ENCODE data around the gene ELAVL1. TPM values are rescaled to one million over a fixed set of nuclear protein-coding genes. Genes with fewer than 3 reads are reported as not detected.
A peak's percentile ranks its signal among the peaks of the same experiment; 100 is the strongest.
"Not testable (repeated sequence)": the region's sequence is repeated elsewhere in the genome, so short reads cannot be mapped to it uniquely, and the experiment has no call there.

Gene ELAVL1
- total RNA-seq, 1 experiment from 2014 or later, result 87.2 TPM

DNA sequence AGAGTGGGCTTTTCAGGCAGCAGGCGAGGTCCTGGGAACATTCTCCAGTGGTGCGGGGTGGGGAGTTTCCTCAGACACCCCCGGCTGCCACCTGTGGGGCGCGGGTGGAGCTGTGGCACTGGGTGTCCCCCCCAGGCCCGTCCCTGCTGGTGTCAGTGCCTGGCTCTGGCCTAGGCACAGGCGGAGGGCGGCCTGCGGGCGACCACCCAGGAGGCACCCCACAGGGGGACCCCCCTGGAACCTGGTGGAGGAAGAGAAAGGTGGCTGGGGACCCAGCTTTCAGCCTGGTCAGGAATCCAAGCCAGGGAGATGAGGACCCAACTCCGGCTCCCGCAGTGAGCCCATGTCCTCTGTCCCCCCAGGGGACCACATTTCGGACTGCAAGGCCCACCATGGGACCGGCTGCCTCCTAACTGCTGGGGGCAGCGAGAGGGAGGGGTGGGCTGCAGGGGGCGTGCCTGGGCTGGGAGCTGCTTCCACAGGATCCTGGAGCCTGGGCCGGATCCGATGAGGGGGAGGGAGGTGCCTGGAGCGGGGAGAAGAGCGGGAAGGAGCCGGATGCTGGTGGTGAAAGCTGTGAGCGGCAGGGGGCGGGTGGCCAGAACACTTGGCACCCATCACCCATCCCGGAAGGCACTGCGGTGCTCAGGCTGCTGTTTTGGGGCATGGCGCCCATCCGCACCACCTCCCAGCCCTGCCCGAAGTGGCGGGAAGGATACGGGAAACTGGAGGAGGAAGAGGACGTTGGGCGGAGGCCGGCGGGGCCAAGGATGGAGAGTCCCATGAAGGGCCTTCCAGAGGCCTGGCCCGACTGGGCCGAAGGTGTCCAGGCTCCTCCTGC, 74.0 kb downstream of the ELAVL1 start:
- BruUV-seq (replicated peaks), result no TSS peak

GRCh38 chr19:7930765-7931164, 74.7 kb downstream of the ELAVL1 start:
- no peak overlapping the region for H2AFZ ChIP-seq (ENCODE audit: low read length)
- H3K36me3 ChIP-seq (ENCODE audit: low read depth, low read length), result peaks cover 49% of the 10 kb centered on the region
- 0 out of 2 replicates have a peak overlapping the region, but pooled peaks have one; percentile 86 for H3K27ac ChIP-seq (ENCODE audit: low read length)
- ATAC-seq, result no peak
- intact Hi-C loops (cut with micrococcal nuclease), result no loop called here
- no peaks in the 10 kb centered on the region for H3F3A ChIP-seq (ENCODE audit: low read length, unreplicated experiment)
- H3K27me3 ChIP-seq (ENCODE audit: low read length), result no peaks in the 10 kb centered on the region
- no peaks in the 10 kb centered on the region for H3K79me2 ChIP-seq (ENCODE audit: low read length)
- POLR2A ChIA-PET (ENCODE audit: unreplicated experiment), result interaction anchor here (0.6 to 1.2 kb wide), 2 partner anchors 13 to 247 kb away, joined by 5 to 23 read pairs; partner anchors contain the start of gene TIMM44
- no TSS peak for BruUV-seq (replicated peaks)
- CTCF ChIA-PET, result no interaction called here
- H3K9ac ChIP-seq (ENCODE audit: low read length), result no peak overlapping the region
- no peaks in the 10 kb centered on the region for H3K9me2 ChIP-seq (replicated peaks; ENCODE audit: low read length)
- peaks cover 39% of the 10 kb centered on the region for H3K4me1 ChIP-seq (ENCODE audit: insufficient read depth, low read length)
- no peak for TF ChIP-seq EZH2 (IDR thresholded peaks at IDR 0.05; ENCODE audit: low read length, unreplicated experiment)
- TF ChIP-seq, protein P1, sequence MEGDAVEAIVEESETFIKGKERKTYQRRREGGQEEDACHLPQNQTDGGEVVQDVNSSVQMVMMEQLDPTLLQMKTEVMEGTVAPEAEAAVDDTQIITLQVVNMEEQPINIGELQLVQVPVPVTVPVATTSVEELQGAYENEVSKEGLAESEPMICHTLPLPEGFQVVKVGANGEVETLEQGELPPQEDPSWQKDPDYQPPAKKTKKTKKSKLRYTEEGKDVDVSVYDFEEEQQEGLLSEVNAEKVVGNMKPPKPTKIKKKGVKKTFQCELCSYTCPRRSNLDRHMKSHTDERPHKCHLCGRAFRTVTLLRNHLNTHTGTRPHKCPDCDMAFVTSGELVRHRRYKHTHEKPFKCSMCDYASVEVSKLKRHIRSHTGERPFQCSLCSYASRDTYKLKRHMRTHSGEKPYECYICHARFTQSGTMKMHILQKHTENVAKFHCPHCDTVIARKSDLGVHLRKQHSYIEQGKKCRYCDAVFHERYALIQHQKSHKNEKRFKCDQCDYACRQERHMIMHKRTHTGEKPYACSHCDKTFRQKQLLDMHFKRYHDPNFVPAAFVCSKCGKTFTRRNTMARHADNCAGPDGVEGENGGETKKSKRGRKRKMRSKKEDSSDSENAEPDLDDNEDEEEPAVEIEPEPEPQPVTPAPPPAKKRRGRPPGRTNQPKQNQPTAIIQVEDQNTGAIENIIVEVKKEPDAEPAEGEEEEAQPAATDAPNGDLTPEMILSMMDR (conservative IDR thresholded peaks at IDR 0.05; ENCODE audit: low read depth, low read length), result no peak
- no peak for TF ChIP-seq EZH2phosphoT487 (IDR thresholded peaks at IDR 0.05; ENCODE audit: borderline replicate concordance, low read length)
- no peak overlapping the region for H3K4me2 ChIP-seq (ENCODE audit: low read length)
- no peak overlapping the region for H3K4me3 ChIP-seq (ENCODE audit: low read length)
- DNase-seq, result no peak
- no peaks in the 10 kb centered on the region for H3K9me3 ChIP-seq (ENCODE audit: low read length)
- H4K20me1 ChIP-seq (ENCODE audit: low read length), result 0 out of 2 replicates have a peak, but pooled peaks cover 5% of the 10 kb centered on the region

More for the DNA sequence above, 74.0 kb downstream of the ELAVL1 start:
- TF ChIP-seq EZH2 (IDR thresholded peaks at IDR 0.05; ENCODE audit: low read length, unreplicated experiment), result no peak
- TF ChIP-seq, protein P1 (conservative IDR thresholded peaks at IDR 0.05; ENCODE audit: low read depth, low read length), result no peak
- no peak for TF ChIP-seq EZH2phosphoT487 (IDR thresholded peaks at IDR 0.05; ENCODE audit: borderline replicate concordance, low read length)
- intact Hi-C loops (cut with micrococcal nuclease), result no loop called here
- ChIA-PET CTCF (no interaction called here), POLR2A (ENCODE audit: unreplicated experiment) (no interaction called here)
- H3K4me3 ChIP-seq (ENCODE audit: low read length), result no peak overlapping the region
- no peaks in the 10 kb centered on the region for H3K79me2 ChIP-seq (ENCODE audit: low read length)
- peaks cover 35% of the 10 kb centered on the region for H3K4me1 ChIP-seq (ENCODE audit: insufficient read depth, low read length)
- ATAC-seq, result no peak
- no peak overlapping the region for H3K4me2 ChIP-seq (ENCODE audit: low read length)
- no peaks in the 10 kb centered on the region for H3K9me2 ChIP-seq (replicated peaks; ENCODE audit: low read length)
- H3K36me3 ChIP-seq (ENCODE audit: low read depth, low read length), result peaks cover 55% of the 10 kb centered on the region
- H3K9me3 ChIP-seq (ENCODE audit: low read length), result no peaks in the 10 kb centered on the region
- H3K27ac ChIP-seq (ENCODE audit: low read length), result no peak overlapping the region
- no peak overlapping the region for H3K9ac ChIP-seq (ENCODE audit: low read length)
- no peak overlapping the region for H2AFZ ChIP-seq (ENCODE audit: low read length)
- no peaks in the 10 kb centered on the region for H3F3A ChIP-seq (ENCODE audit: low read length, unreplicated experiment)
- DNase-seq, result no peak
- H4K20me1 ChIP-seq (ENCODE audit: low read length), result 0 out of 2 replicates have a peak, but pooled peaks cover 5% of the 10 kb centered on the region
- no peaks in the 10 kb centered on the region for H3K27me3 ChIP-seq (ENCODE audit: low read length)

DNA sequence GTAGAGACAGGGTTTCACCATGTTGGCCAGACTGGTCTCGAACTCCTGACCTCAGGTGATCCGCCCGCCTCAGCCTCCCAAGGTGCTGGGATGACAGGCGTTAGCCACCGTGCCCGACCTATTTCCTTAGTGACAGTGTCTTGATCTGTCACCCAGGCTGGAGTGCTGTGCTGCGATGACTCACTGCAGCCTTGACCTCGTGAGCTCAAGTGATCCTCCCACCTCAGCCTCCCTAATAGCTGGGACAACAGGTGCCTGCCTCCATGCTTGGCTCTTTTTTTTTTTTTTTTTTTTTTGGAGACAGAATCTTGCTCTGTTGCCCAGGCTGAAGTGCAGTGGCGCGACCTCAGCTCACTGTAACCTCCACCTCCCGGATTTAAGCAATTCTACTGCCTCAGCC, 75.4 kb downstream of the ELAVL1 start:
- H3F3A ChIP-seq (ENCODE audit: low read length, unreplicated experiment); H2AFZ ChIP-seq (ENCODE audit: low read length); H4K20me1 ChIP-seq (ENCODE audit: low read length); H3K9me3 ChIP-seq (ENCODE audit: low read length); intact Hi-C loops (cut with micrococcal nuclease); H3K79me2 ChIP-seq (ENCODE audit: low read length); H3K27me3 ChIP-seq (ENCODE audit: low read length); H3K9me2 ChIP-seq (replicated peaks; ENCODE audit: low read length); ATAC-seq; H3K4me3 ChIP-seq (ENCODE audit: low read length); CTCF ChIA-PET; BruUV-seq (replicated peaks): not testable (repeated sequence)
- Histone ChIP-seq H3K27ac (ENCODE audit: low read length) (peak overlapping the region; percentile 86), H3K9ac (ENCODE audit: low read length) (0 out of 2 replicates have a peak overlapping the region, but pooled peaks have one; percentile 42), H3K4me2 (ENCODE audit: low read length) (peak overlapping the region; percentile 55; the same call in 1 of the 2 replicates), H3K36me3 (ENCODE audit: low read depth, low read length) (peaks cover 44% of the 10 kb centered on the region), H3K4me1 (ENCODE audit: insufficient read depth, low read length) (peaks cover 44% of the 10 kb centered on the region)
- peak; percentile 49 for DNase-seq
- POLR2A ChIA-PET (ENCODE audit: unreplicated experiment), result interaction anchor here (0.6 to 1.2 kb wide), 2 partner anchors 14 to 248 kb away, joined by 5 to 23 read pairs; partner anchors contain the start of gene TIMM44
